HG03139 (cell line): ENCODE measurements around the gene TFAP2E.
"Not testable (repeated sequence)": the region's sequence is repeated elsewhere in the genome, so short reads cannot be mapped to it uniquely, and the experiment has no call there.

Source experiments
- ATAC-seq: cut with Tn5 transposase; IDR thresholded peaks from one replicate; pipeline ENCODE4 v1.9.1; 2021; ENCODE audit not compliant: unreplicated experiment

TFAP2E gene

GRCh38 chr1:35571263-35571662, 1.9 kb upstream of the TFAP2E start:
- ATAC-seq, result no peak

- no peak for ATAC-seq
Measured at GRCh38 chr1:35572296-35572695, 818 bp upstream of the TFAP2E start.

- ATAC-seq, result no peak
Measured at GRCh38 chr1:35574125-35574654, 1.1 kb downstream of the TFAP2E start.

GRCh38 chr1:35574655-35575415, 1.7 kb downstream of the TFAP2E start:
- no peak for ATAC-seq

GRCh38 chr1:35575416-35575958, 2.4 kb downstream of the TFAP2E start:
- ATAC-seq, result no peak

GRCh38 chr1:35576061-35576765, 3.1 kb downstream of the TFAP2E start:
- no peak for ATAC-seq

GRCh38 chr1:35576766-35577070, 3.6 kb downstream of the TFAP2E start:
- not testable (repeated sequence) for ATAC-seq

GRCh38 chr1:35577071-35577998, 4.2 kb downstream of the TFAP2E start:
- ATAC-seq, result peak; percentile 74

- ATAC-seq, result no peak
Measured at GRCh38 chr1:35580949-35581388, 7.9 kb downstream of the TFAP2E start.

GRCh38 chr1:35581621-35582020, 8.5 kb downstream of the TFAP2E start:
- ATAC-seq, result not testable (repeated sequence)

GRCh38 chr1:35585281-35585680, 12.2 kb downstream of the TFAP2E start:
- ATAC-seq, result no peak

GRCh38 chr1:35585805-35586204, 12.7 kb downstream of the TFAP2E start:
- ATAC-seq, result not testable (repeated sequence)

- no peak for ATAC-seq
Measured at GRCh38 chr1:35586808-35587207, 13.7 kb downstream of the TFAP2E start.

- no peak for ATAC-seq
Measured at GRCh38 chr1:35587736-35588135, 14.6 kb downstream of the TFAP2E start.

- ATAC-seq, result no peak
Measured at GRCh38 chr1:35588197-35588910, 15.2 kb downstream of the TFAP2E start.

GRCh38 chr1:35589516-35590427, 16.7 kb downstream of the TFAP2E start:
- no peak for ATAC-seq

- ATAC-seq, result no peak
Measured at GRCh38 chr1:35590476-35591040, 17.4 kb downstream of the TFAP2E start.

GRCh38 chr1:35591211-35591610, 18.1 kb downstream of the TFAP2E start:
- ATAC-seq, result no peak
